LNCAP (cell line): ENCODE data around the gene XPR1.

ENCODE experiments used
- TF ChIP-seq, protein P1 (sequence below): fragments of 450-650 bp; IDR thresholded peaks from 2 replicates; pipeline ENCODE4 v1.5.1; 2017; ENCODE audit warnings: mild to moderate bottlenecking

XPR1 gene

DNA sequence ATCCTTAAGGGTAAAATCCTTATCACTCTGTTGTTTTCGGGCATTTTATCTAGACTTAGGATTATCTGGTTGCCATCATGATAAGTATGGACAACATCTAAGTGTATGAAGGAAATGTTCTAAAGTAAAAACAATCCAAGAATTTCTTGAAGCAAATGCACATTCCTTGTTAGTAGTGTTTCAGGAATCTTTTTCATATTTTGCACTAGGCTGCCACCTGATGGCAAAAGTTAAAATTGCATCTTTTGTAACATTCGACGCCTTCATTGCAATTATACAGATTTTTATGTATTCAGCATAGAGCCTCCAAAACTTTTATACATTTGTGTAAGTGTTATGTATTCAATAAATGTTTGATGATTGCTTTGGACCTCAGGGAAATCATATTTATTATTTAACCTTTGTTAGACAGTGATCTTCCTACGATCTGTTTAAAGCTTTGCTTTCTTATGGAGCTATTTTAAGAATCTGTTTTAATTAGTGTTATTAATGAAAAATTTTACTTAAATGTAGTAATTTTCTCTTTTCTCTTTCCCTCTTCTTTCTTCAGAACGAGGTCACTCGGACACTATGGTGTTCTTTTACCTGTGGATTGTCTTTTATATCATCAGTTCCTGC, 231.4 kb downstream of the XPR1 start:
- TF ChIP-seq, protein P1, sequence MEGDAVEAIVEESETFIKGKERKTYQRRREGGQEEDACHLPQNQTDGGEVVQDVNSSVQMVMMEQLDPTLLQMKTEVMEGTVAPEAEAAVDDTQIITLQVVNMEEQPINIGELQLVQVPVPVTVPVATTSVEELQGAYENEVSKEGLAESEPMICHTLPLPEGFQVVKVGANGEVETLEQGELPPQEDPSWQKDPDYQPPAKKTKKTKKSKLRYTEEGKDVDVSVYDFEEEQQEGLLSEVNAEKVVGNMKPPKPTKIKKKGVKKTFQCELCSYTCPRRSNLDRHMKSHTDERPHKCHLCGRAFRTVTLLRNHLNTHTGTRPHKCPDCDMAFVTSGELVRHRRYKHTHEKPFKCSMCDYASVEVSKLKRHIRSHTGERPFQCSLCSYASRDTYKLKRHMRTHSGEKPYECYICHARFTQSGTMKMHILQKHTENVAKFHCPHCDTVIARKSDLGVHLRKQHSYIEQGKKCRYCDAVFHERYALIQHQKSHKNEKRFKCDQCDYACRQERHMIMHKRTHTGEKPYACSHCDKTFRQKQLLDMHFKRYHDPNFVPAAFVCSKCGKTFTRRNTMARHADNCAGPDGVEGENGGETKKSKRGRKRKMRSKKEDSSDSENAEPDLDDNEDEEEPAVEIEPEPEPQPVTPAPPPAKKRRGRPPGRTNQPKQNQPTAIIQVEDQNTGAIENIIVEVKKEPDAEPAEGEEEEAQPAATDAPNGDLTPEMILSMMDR = peak; percentile 82

DNA sequence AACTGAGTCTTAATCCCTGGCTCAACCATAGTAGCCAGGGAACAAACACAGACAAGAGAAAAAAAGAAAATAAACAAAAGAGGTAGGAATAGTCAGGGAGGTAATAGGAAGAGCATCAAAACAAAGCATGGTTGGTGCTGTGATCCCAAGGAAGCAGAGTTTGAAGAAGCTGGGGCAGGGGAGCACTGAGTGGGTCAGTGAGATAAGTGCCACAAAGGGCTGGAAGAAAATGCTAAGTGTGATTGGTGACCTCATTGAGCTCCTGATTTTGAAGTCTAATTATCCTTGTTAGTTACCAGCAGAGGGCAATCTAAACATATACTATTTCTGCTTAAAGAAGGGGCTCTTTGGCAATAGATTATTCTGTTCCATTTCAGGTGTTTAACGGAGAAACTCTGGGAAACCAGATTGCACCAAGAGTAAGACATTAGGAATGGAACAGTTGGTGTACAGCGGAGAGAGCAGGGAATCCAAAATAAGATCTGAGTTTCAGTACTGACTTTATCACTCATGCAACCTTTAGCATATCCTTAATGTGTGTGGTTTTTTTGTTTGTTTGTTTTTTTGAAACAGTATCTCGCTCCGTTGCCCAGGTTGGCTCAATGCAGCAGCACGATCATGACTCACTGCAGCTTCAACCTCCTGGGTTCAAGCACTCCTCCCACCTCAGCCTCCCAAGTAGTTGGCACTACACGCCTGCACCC, 250.1 kb downstream of the XPR1 start:
- TF ChIP-seq, protein P1 = peak; percentile 69

DNA sequence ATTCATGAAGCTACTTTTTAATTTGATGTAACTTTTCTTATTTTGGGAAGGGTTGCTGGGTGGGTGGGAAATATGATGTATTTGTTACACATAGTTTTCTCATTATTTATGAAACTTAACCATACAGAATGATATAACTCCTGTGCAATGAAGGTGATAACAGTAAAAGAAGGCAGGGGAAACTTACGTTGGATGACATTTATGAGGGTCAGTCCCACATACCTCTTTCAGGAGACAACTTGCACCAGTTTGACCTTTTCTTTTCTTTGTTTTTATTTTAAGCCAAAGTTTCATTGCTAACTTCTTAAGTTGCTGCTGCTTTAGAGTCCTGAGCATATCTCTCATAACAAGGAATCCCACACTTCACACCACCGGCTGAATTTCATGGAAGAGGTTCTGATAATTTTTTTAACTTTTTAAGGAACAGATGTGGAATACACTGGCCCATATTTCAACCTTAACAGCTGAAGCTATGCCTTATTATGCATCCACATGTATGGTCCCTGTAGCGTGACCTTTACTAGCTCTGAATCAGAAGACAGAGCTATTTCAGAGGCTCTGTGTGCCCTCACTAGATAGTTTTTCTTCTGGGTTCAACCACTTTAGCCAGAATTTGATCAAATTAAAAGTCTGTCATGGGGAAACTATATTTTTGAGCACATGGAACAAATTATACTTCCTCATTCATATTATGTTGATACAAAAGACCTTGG, 252.9 kb downstream of the XPR1 start:
- TF ChIP-seq, protein P1 = no peak

DNA sequence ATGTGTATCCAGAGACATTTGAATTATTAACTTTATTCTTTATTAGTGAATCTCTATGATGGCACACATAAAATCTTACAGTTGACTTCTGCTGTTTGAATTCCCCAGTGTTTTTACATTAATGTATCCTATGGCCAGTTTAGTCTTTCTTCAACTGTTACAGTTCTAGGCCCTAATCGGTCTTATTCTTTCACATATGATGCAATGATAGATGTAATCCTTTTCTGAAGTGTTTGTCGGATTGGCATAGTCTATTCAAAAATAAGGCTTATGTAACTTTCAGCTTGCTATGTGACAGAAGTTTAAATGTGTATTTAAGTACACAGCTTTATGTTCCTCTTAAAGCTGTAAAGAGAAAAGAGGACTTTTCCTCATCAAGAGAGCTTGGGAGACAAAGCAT, 254.5 kb downstream of the XPR1 start:
- TF ChIP-seq, protein P1 = no peak

DNA sequence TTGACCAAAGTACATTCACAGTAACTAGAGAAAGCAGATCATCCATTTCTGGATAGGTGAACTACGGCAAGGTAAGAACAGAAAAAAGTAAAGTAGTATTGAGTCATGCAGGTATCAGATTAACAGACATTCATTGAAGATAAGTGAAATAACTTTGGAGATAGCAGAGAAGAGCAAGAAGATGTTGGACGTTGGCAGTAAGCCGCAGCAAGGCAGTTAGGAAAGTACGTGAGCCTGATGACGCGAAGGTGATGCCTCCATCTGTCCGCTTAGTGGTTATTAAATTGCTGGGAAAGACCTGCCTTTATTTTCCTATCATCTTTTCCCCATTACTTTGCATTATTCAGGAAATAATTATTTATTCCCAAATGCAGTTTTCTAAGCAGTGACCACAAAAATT, 256.0 kb downstream of the XPR1 start:
- TF ChIP-seq, protein P1 = no peak

DNA sequence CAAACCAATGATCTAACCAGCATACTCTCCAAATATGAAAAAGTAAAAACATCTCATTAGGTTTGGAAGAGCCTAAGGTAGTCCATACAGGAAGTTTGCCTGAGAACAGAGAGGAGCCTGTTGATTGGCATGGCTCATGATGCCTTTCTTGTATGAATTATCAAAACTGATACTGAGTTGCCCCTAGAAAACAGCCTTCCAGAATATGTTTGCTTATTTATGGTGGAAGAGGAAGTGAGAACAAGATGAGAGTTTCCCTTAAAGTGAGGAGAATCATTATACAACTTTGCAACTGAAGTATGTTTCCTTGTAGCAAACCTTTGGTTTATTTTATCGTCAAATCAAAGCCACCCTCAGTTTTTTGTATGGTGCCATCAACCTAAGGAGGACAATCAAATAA, 257.0 kb downstream of the XPR1 start:
- TF ChIP-seq, protein P1 = no peak

DNA sequence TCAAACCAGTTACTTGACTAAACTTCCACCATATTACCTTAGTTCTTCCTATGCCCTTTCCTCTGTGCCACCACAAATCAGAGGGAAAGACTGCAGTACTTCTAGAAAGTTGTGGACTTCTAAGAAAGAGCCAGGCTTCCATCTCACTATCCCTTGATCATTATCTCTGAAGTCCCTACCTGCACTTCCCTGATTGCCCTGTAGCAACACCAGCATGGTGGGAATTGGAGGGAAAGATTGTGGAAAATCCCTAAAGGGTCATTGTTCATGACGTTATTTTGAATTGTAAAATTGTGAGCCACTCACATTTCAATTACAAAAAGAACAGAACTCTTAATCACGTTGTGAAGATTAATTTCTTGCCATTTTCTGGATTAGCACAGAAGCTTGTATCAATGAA, 257.5 kb downstream of the XPR1 start:
- TF ChIP-seq, protein P1 = no peak
